ENCODE measurements around the gene CNPY1.

CNPY1 gene

DNA sequence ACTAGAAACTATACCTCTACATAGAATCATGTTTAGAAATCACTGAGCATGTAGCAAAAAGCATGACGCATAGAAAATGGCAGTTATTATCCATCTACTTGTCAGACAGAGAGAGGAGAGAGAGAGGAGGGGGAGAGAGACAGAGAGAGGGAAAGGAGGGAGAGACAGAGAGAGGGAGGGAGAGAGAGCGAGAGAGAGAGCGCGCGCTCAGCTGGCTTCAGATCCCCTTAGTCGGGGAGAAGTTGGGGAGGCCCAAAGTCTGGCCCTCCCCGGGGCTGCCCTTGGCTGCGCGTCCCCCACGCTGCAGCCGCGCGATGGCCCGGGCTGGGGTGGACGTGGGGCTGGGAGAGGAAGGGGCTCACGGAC, 37.0 kb downstream of the CNPY1 start:
- DNase-seq: no peak

GRCh38 chr7:155508376-155509358, 37.7 kb downstream of the CNPY1 start:
- no peak for DNase-seq

DNA sequence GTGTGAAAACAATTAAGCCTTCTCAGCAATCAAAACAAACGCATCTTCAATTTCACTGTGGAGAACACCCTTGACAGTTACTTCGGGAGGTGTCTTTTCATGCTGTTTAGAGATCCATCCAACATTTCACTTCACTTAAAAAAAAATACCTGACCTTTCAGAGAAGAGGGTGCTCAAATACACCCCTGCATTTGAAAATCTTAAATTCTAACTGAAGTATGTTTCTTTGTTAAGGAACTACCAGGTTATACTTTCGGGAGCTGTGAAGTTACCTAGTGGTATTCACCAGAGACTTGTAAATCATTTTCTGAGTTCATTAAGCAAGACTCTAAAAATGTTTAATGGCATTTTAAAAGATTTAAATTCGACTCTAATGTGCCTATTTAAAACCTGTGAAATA, 38.8 kb downstream of the CNPY1 start:
- DNase-seq: no peak

DNA sequence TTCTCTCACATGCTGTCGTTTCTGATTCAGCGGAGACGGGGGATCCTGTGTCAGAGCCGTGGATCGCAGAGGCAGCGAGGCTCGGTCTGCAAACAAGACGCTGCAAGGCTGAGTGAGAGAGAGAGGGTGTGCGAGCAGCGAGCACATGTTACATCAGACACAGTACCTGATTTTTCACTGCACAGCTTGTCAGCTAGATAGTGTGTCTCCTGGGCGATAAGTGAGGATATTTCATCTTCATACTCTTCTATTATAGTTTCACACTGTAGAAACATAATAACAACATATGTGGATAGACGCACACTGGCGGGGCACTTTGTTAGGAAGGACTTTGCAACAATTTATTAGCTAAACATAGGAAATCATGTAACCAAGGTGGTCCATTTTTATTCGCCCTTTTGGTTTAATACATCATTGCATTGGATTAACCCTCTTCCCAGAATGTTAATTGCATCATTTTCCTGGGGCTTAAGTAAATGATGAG, 39.5 kb downstream of the CNPY1 start:
- DNase-seq: no peak

GRCh38 chr7:155505422-155505793, 41.0 kb downstream of the CNPY1 start:
- DNase-seq: no peak

DNA sequence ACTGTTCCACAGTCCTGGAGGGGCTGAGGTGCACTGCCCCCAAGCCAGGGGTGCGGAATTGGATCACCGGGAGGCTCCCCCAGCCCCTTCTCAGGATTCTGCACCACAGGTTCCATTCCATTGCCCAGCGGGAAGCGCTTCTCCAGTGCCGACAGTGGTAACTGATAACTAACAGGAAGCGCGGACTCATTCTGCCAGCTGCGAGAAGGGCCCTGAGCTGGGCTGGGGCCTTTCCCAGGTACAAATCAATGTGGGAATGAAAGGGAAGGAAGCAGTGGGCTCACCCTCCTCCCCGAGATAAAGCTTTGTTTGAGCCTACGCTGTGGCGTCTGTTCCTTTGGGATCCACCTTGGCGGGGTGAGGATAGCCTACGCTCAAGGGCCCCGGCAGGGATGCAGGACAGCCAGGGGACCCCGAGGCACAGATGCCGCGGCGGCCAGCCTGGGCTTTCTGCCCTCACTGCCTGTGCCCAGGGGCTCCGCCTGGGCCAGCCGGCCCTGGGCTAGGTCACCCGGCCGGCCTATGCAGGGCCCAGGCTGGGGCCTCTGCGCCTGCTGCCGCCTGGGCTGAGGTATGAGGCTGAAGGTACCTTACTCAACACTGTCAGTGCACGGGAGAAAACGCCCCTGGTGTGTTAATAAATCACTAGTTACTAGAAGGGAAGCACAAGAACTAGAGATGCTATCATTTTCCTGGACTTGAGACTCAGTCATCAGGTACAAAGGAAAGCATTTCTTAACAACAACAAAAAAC, 49.0 kb downstream of the CNPY1 start:
- DNase-seq: no peak

GRCh38 chr7:155496267-155497005, 49.9 kb downstream of the CNPY1 start:
- DNase-seq: no peak

GRCh38 chr7:155495440-155496248, 50.7 kb downstream of the CNPY1 start:
- no peak for DNase-seq

DNA sequence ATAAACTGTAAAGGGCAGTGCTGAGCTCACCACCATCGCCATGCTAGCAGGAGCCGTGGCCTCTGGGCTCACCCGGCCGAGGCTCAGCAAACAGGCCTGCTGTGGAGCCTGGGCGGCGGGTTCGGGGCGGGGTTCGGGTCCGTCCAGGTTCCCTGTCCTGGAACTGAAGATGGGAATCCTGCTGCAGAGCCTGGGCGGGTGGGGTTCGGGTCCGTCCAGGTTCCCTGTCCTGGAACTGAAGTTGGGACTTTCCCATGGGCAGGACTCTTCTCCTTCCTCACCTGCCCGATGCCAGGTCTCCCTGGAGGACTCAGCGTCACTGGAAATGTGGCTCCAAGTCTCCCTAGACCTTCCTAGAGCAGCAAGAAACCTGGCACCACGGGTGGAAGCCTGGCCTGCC, 51.8 kb downstream of the CNPY1 start:
- no peak for DNase-seq

DNA sequence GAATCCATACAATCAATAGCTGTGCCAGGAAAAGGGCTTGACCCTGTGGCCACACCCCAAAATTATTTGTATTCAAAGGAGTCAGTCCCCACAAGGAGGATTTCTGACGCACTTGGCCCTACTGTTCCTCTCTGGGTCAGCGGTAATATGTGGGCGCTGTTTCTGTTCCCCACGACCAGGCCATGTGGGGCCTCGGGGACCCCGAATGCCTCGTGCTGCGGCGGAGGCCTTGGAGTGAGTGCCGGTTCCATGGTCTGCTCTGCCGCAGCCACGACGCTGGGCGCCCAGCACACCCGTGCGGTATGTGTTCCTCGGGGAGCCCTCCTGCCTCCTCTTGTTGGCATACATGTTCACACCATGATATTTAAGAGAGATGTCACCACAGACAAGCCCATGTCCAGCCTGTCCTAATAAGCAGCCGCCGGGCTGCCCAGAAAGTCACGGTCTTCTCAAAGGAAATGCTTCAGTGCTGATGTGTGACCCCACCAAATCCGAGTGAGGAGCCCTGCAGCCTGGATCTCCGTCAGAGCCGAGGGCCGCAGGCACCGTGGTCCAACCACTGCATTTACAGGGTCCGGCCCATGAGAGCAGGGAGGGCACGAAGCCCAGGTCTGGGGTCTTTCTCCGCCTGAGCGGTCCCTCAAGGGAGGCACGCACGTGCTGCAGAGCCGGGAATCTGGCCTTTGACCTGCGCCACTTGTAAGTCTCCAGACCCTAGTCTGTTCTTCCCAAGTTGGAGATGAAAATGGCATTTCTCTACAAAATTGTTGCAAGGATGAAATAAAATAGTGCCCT, 52.4 kb downstream of the CNPY1 start:
- no peak for DNase-seq

DNA sequence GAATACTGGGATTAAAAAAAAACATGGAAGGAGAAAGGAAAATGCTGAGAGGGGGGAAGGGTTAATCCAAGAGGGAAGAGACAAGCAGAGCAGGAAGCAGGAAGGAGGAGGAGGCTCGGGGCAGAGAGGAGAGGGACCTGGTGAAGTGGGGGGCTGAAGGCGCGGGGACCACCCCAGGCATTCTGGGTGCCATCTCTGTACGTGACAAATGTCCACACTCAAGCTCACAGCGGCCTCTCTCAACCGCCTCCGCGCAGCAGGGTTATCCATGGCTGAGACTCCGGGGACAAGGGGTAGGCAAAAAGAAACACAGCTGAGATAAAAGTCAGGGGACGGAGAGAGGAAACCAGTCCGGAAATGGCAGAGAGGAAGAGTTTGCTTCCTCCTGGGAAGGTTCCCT, 54.5 kb downstream of the CNPY1 start:
- no peak for DNase-seq

GRCh38 chr7:155490697-155491628, 55.4 kb downstream of the CNPY1 start:
- DNase-seq: no peak

DNA sequence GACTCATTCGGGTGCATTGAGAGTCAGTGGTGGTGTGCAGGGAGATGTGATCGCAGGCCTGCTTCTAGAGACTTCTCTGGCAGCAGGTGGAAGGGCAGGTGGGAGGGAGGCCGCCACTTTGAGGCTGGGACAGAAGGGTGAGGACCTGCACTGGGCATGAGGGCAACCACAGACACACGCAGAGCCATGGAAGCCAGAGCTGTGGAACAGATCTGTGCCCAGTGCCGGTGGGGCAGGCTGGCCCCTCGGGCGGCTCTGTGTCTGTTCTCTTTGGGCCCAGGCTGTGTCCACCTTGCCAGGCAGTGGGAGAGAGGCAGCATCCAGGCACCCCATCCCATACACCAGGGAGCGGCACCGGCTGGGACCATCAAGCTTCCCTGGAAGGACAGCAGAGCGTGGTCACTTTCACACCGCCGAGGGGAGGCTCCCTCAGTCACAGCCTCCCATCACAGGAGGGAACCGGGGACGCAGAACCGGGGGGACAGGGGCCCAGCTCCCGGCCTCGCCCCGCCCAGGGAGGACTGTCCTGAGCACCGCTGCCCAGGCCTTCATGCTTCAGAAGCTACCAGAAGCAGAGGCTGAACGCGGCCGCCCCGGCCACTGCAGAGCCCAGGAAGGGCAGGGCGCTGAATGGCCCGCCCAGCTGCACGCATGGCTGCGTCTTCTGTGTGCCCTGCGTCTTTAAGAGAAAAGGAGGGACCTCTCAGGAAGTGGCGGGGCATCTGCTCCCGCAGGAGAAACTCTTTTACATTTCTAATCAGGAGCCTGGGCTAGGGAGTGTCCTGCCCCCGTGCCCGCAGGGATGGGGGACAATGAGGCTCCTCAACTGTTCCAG, 56.3 kb downstream of the CNPY1 start:
- DNase-seq: no peak

DNA sequence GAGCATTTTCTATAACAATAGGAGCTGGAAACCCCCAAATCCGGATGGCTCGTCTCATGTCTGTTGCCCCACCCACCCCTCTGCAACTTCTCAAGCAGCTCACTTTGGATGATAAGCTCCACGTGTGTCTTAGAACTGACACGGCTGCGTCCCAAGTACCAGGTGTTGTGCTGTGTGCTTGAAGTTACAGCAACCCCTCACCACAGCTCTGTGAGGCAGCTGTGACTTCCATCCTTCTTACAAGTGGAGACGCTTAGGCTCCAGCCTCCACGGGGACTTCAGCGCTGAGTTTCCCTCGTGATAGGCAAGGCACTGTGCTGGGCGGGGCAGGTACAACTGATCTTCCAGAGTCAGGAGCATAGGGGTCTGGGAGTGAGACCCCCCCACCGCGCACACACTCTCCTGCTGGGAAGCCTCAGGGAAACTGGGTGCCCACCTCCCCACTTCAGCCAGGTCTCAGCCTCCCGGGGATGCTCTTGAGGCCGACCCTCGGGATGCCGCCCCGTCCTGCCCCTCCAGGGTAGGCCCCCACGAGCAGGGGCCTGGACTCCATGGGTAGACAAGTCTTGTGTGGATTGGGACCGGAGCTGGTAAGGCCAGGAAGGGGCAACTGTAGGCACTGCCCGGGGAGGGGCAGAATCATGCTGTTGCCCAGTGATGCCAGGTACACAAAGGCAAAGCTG, 57.1 kb downstream of the CNPY1 start:
- no peak for DNase-seq

GRCh38 chr7:155488483-155489127, 57.8 kb downstream of the CNPY1 start:
- DNase-seq: no peak

- no peak for DNase-seq
These were observed 58.6 kb downstream of the CNPY1 start for GRCh38 chr7:155487509-155488482.
